GM23248 (cell line): ENCODE measurements around the gene IKZF3.

Experiments used
- EZH2 ChIP-seq: fragments of 200-600 bp; sonication (generic); IDR thresholded peaks from 2 replicates; pipeline ENCODE4 v1.6.1; 2018; ENCODE audit warnings: antibody characterized with exemption, mild to moderate bottlenecking; ENCODE audit not compliant: insufficient read depth, poor library complexity, severe bottlenecking
- EZH2phosphoT487 ChIP-seq: fragments of 200-600 bp; sonication (generic); IDR thresholded peaks from 2 replicates; pipeline ENCODE4 v1.6.1; 2018; ENCODE audit warnings: antibody characterized with exemption, moderate library complexity, mild to moderate bottlenecking, low read depth; ENCODE audit not compliant: insufficient read depth

GRCh38 chr17:39726617-39727016 is 137.5 kb downstream of the IKZF3 start:
- TF ChIP-seq EZH2 = no peak
- TF ChIP-seq EZH2phosphoT487 = no peak
